CD4-positive, alpha-beta T cell (primary cell): ENCODE measurements around the gene GDPD4. TPM values are rescaled to one million over a fixed set of nuclear protein-coding genes. Genes with fewer than 3 reads are reported as not detected.

ENCODE experiments used
- ATAC-seq: fragments of 200-7000 bp; cut with Tn5 transposase; one replicate; pipeline ENCODE4 v1.10.0; 2022; ENCODE audit warnings: mild to moderate bottlenecking; ENCODE audit not compliant: poor library complexity
- CTCF ChIA-PET: fragments of 350-600 bp; sonication (Branson Sonifier 250); formaldehyde crosslinking; loops from one replicate; lab custom pipeline; 2021; ENCODE audit warnings: antibody characterized with exemption, inconsistent platforms; lab: Charles Lee
- POLR2A ChIA-PET: fragments of 350-600 bp; sonication (Branson Sonifier 250); formaldehyde crosslinking; loops from one replicate; lab custom pipeline; 2021; ENCODE audit warnings: antibody characterized with exemption, inconsistent platforms; lab: Charles Lee
- DNase-seq, 14 experiments: peaks; one replicate each; pipeline ENCODE4 v3.0.0-alpha.2; 2013 to 2020; ENCODE audit warnings: mixed read lengths in 2 of 14
- H3K27ac ChIP-seq, 2 donors: one replicate each; pipeline versions ENCODE4 v1.5.1 to v1.7.0; 2013; ENCODE audit warnings: low read length in 2 of 2, low read depth in 1 of 2, mild to moderate bottlenecking in 1 of 2
- H3K27me3 ChIP-seq, 2 experiments: 1 replicate in 1 of 2; 2 replicates in 1 of 2; pipeline versions ENCODE4 v1.6.1 to v1.7.0; 2013; ENCODE audit warnings: low read length in 2 of 2, control low read depth in 1 of 2, mild to moderate bottlenecking in 1 of 2, moderate library complexity in 1 of 2; ENCODE audit not compliant: insufficient read depth in 2 of 2, control insufficient read depth in 1 of 2
- H3K36me3 ChIP-seq: one replicate; pipeline ENCODE4 v1.6.1; 2013; ENCODE audit warnings: low read length, control low read depth; ENCODE audit not compliant: insufficient read depth
- H3K4me1 ChIP-seq: one replicate; pipeline ENCODE4 v1.6.1; 2013; ENCODE audit warnings: low read length, control low read depth; ENCODE audit not compliant: insufficient read depth
- H3K4me3 ChIP-seq: one replicate; pipeline ENCODE4 v1.5.1; 2013; ENCODE audit warnings: mild to moderate bottlenecking, low read length, moderate library complexity
- H3K9me3 ChIP-seq, 2 experiments: 1 replicate in 1 of 2; 2 replicates in 1 of 2; pipeline versions ENCODE4 v1.6.1 to v1.7.0; 2013; ENCODE audit warnings: low read length in 2 of 2, mild to moderate bottlenecking in 2 of 2, control low read depth in 1 of 2, moderate library complexity in 1 of 2; ENCODE audit not compliant: control insufficient read depth in 1 of 2, insufficient read depth in 1 of 2
- H3K27ac Mint-ChIP-seq: one replicate; pipeline ENCODE4 v1.8.0; 2020; ENCODE audit warnings: mixed read lengths
- H3K27me3 Mint-ChIP-seq: one replicate; pipeline ENCODE4 v1.8.0; 2021; ENCODE audit warnings: mixed read lengths
- H3K36me3 Mint-ChIP-seq: one replicate; pipeline ENCODE4 v1.8.0; 2021; ENCODE audit warnings: low read depth, mixed read lengths
- H3K4me1 Mint-ChIP-seq: one replicate; pipeline ENCODE4 v1.8.0; 2021; ENCODE audit warnings: low read depth, mixed read lengths
- H3K4me3 Mint-ChIP-seq: one replicate; pipeline ENCODE4 v1.8.0; 2020; ENCODE audit warnings: mild to moderate bottlenecking, mixed read lengths
- H3K9me3 Mint-ChIP-seq: one replicate; pipeline ENCODE4 v1.8.0; 2020; ENCODE audit warnings: mixed read lengths
- intact Hi-C, 2 experiments: fragments of 100-400 bp; cut with DNase I in 1 of 2; cut with micrococcal nuclease in 1 of 2; formaldehyde crosslinking; loops; one replicate each; pipeline versions ENCODE4 v1.15.1 to v1.9.0; 2023 to 2025; cut with DNase I, micrococcal nuclease
- total RNA-seq, 174 experiments: library from RNA in 2 of 174; stranded (reverse) in 2 of 174; gene quantifications; one replicate each; pipeline ENCODE4 v1.2.3 and lab custom pipeline; 2021 to 2026
- TF ChIP-seq, protein P1 (sequence below): fragments of 200-600 bp; IDR thresholded peaks from one replicate; pipeline ENCODE4 v1.8.0; 2022; ENCODE audit warnings: antibody characterized with exemption, mild to moderate bottlenecking

Gene GDPD4
- total RNA-seq, 2 experiments from 2014 or later = not detected

DNA sequence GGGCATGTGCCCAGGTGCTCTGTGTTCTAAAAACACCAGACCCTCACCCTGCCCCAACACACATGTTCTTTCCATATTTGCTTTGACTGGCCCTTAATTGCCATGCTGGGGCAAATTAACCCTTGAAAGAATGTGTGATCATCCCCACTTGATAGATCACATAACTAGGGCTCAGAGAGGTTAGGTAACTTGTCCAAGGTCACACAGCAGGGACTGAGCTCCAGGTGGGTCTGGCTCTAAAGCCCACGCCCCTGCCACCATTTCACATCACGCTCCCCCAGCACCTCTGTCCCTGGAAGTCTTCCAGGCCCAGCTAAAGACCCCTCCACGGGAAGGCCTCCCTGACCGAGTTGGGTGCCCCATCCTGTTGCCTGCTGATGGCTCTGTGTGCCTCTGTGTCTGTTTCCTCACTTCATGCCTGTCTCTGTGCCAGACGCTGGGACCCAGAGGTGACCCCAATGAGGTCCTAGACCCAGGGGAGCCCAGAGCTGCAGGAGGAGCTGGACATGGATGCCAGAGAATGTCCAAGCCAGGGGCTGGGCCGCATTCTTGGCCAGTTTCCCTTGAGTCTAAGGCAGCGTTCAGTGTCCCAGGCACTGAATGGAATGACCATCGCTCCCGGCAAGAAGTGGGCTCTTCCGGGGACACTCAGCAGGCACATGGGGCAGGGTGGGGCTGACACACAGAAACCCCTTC is 93.7 kb downstream of the GDPD4 start:
- no peak overlapping the region for H3K27ac ChIP-seq
- Mint-ChIP-seq H3K4me1 (no peaks in the 10 kb centered on the region), H3K27ac (no peak overlapping the region), H3K4me3 (no peak overlapping the region), H3K27me3 (no peaks in the 10 kb centered on the region), H3K9me3 (no peaks in the 10 kb centered on the region), H3K36me3 (no peaks in the 10 kb centered on the region)
- DNase-seq (peak in 1 of 14 experiments; percentile 17), ATAC-seq (no peak)
- no peaks in the 10 kb centered on the region for H3K9me3 ChIP-seq
- ChIA-PET CTCF (no interaction called here), POLR2A (no interaction called here)
- TF ChIP-seq, protein P1, sequence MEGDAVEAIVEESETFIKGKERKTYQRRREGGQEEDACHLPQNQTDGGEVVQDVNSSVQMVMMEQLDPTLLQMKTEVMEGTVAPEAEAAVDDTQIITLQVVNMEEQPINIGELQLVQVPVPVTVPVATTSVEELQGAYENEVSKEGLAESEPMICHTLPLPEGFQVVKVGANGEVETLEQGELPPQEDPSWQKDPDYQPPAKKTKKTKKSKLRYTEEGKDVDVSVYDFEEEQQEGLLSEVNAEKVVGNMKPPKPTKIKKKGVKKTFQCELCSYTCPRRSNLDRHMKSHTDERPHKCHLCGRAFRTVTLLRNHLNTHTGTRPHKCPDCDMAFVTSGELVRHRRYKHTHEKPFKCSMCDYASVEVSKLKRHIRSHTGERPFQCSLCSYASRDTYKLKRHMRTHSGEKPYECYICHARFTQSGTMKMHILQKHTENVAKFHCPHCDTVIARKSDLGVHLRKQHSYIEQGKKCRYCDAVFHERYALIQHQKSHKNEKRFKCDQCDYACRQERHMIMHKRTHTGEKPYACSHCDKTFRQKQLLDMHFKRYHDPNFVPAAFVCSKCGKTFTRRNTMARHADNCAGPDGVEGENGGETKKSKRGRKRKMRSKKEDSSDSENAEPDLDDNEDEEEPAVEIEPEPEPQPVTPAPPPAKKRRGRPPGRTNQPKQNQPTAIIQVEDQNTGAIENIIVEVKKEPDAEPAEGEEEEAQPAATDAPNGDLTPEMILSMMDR = no peak
- H3K4me3 ChIP-seq = no peak overlapping the region
- H3K36me3 ChIP-seq = no peaks in the 10 kb centered on the region
- intact Hi-C loops = no loop called here
- no peaks in the 10 kb centered on the region for H3K27me3 ChIP-seq
- H3K4me1 ChIP-seq = no peaks in the 10 kb centered on the region

DNA sequence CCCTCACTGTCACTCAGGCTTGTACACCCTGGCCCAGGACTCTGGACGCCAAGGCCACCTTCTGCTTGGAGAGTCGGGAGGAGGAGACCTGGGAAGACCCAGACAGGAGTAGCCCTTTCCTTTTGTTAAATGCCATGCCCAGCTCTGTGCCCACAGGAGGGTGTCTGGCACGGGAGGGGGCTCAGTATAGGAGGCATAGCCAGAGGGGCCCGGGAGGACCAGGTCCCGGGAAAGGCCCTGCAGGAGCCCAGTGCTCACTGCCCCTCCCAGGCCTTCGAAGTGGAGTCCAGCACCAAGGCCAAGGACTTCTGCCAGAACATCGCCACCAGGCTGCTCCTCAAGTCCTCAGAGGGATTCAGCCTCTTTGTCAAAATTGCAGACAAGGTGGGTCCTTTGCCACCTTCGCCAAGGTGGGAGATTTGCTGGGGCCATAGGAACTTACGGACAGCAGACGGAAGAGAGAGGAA is 94.4 kb downstream of the GDPD4 start:
- Histone ChIP-seq H3K36me3 (no peaks in the 10 kb centered on the region), H3K9me3 (no peaks in the 10 kb centered on the region), H3K27ac (no peak overlapping the region), H3K4me1 (no peaks in the 10 kb centered on the region), H3K4me3 (no peak overlapping the region), H3K27me3 (no peaks in the 10 kb centered on the region)
- peak in 1 of 14 experiments; percentile 29 for DNase-seq
- no peak for ATAC-seq
- Mint-ChIP-seq H3K27ac (no peak overlapping the region), H3K4me1 (no peaks in the 10 kb centered on the region), H3K4me3 (no peak overlapping the region), H3K9me3 (no peaks in the 10 kb centered on the region), H3K27me3 (no peaks in the 10 kb centered on the region), H3K36me3 (no peaks in the 10 kb centered on the region)
- TF ChIP-seq, protein P1 = no peak
- intact Hi-C loops = no loop called here
- ChIA-PET CTCF (no interaction called here), POLR2A (no interaction called here)

DNA sequence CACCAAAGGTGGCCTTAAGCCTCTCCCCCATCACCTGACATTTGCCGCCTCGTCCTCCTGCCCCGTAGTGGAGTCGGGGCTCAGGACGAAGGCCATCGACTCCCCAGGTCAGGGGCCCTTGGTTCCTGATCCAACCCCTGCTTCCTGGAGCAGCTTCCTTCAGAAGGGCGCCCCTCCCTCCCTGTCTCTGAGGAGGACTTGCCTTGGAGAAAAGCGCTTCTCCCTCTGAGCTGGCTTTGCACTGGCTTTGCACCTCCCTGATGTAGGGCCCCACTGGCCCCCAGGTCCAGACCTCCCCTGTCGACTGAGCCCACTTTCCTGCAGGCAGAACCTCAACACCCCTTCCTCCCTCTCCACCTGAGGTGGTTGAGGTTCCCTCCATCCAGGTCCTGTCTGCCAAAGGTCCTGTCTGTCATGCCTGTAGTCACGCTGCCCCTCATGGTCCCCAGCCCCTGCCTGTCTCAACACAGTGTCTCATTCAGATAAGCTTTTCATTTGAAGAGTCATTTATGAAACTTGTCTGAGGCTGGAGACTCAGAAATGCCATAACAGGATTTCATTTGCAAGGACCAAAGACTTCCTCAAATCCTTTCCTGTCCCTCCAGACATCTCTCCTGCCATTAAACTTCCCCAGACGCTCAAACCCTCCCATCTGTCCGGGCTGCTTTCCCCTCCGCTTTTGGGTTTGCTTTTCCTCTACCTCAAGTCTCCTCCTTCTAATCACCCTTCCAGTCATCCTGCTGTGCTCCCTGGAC is 95.0 kb downstream of the GDPD4 start:
- Histone ChIP-seq H3K9me3 (no peaks in the 10 kb centered on the region), H3K36me3 (no peaks in the 10 kb centered on the region), H3K4me1 (no peaks in the 10 kb centered on the region), H3K27me3 (no peaks in the 10 kb centered on the region), H3K4me3 (no peak overlapping the region), H3K27ac (no peak overlapping the region)
- H3K27me3 Mint-ChIP-seq = no peaks in the 10 kb centered on the region
- ChIA-PET CTCF (no interaction called here), POLR2A (no interaction called here)
- no peak overlapping the region for H3K4me3 Mint-ChIP-seq
- no peak overlapping the region for H3K27ac Mint-ChIP-seq
- TF ChIP-seq, protein P1 = no peak
- H3K9me3 Mint-ChIP-seq = no peaks in the 10 kb centered on the region
- ATAC-seq (no peak), DNase-seq (peak in 1 of 14 experiments; percentile 27)
- intact Hi-C loops = no loop called here
- no peaks in the 10 kb centered on the region for H3K4me1 Mint-ChIP-seq
- H3K36me3 Mint-ChIP-seq = no peaks in the 10 kb centered on the region
